C4-2B (cell line): ENCODE data around the gene C1orf232.

Source experiments
- H3K27ac ChIP-seq: fragments of 450-650 bp; 2 replicates; pipeline ENCODE4 v1.5.1; 2017
- ZFX ChIP-seq: fragments of 450-650 bp; IDR thresholded peaks from 2 replicates; pipeline ENCODE4 v1.6.1; 2017
- TF ChIP-seq, protein P1 (sequence below): fragments of 450-650 bp; conservative IDR thresholded peaks from 2 replicates; pipeline ENCODE4 v1.5.1; 2017; ENCODE audit warnings: mild to moderate bottlenecking

The C1orf232 gene

GRCh38 chr1:26168410-26169197, at the start of gene C1orf232:
C1orf232 (minus strand) TSS chr1:26168963; CDS start chr1:26168499, 464 bp downstream.
- H3K27ac ChIP-seq: peak within 1 kb of the TSS; percentile 86
- TF ChIP-seq, protein P1, sequence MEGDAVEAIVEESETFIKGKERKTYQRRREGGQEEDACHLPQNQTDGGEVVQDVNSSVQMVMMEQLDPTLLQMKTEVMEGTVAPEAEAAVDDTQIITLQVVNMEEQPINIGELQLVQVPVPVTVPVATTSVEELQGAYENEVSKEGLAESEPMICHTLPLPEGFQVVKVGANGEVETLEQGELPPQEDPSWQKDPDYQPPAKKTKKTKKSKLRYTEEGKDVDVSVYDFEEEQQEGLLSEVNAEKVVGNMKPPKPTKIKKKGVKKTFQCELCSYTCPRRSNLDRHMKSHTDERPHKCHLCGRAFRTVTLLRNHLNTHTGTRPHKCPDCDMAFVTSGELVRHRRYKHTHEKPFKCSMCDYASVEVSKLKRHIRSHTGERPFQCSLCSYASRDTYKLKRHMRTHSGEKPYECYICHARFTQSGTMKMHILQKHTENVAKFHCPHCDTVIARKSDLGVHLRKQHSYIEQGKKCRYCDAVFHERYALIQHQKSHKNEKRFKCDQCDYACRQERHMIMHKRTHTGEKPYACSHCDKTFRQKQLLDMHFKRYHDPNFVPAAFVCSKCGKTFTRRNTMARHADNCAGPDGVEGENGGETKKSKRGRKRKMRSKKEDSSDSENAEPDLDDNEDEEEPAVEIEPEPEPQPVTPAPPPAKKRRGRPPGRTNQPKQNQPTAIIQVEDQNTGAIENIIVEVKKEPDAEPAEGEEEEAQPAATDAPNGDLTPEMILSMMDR: no peak
- no peak for TF ChIP-seq ZFX

DNA sequence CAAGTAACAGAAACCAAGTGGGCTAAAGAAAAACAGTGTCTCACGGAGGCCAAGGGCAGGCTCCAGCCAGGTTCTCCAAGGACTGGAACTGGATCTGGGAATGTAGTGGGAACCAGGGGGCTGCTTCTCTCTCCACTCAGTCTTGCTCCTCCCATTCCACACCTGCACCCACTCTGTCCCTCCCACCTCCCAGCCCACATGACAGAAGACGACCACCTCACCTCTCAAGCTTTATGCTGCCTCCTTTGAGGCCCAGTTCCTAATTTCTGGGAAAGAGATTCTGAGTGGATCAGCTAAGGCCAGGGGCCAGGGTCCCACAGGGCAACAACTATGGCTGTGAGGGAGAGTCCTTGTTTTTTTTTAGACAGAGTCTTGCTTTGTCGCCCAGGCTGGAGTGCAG, 46.5 kb upstream of the C1orf232 start:
- H3K27ac ChIP-seq: no peak overlapping the region
- TF ChIP-seq ZFX: no peak
- TF ChIP-seq, protein P1: no peak

GRCh38 chr1:26213335-26213905, 44.7 kb upstream of the C1orf232 start:
- TF ChIP-seq ZFX: no peak
- TF ChIP-seq, protein P1: no peak
- no peak overlapping the region for H3K27ac ChIP-seq

GRCh38 chr1:26212726-26213125, 44.0 kb upstream of the C1orf232 start:
- TF ChIP-seq, protein P1: no peak
- no peak for TF ChIP-seq ZFX
- H3K27ac ChIP-seq: no peak overlapping the region

- H3K27ac ChIP-seq: no peak overlapping the region
- TF ChIP-seq, protein P1: no peak
- TF ChIP-seq ZFX: no peak
Observed at GRCh38 chr1:26210147-26210870, 41.5 kb upstream of the C1orf232 start.

DNA sequence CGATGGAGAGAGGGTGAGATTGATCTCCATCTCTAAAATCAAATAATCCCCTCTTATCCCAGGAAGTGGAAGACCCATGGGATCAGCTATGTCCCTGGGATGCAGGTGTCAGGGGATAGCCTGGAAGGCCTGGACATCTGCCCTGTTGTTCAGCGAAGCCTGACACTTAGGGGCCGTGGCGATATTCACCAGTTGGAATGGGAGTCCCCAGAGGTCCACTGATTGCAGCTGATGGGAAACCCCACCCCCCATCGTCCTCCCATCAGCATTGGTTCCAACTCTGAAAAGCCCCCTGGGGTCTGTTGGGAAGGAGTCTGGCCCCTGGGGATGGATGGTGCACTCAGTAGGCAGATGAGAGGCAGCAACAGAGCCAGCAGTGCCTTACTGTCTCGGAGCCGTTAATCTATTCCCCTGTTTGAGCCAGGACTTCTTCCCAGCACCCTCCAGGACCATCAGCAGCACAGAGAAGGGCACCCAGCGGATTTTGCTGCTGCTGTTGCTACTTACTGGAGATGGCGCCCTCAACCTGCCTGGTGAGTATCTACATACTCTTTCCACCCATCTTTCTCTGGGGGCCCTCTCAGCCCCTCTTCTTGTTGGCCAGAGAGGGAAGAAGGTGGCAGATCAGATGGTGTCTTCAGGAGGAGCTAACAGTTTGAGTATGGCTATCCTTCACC, 35.0 kb upstream of the C1orf232 start:
- no peak overlapping the region for H3K27ac ChIP-seq
- TF ChIP-seq ZFX: no peak
- TF ChIP-seq, protein P1: no peak
